GM19099 (cell line): ENCODE results near the gene KCND3.

Source experiments
- POLR2A ChIP-seq: IDR thresholded peaks from 3 replicates; pipeline ENCODE4 v1.6.1; 2011; ENCODE audit warnings: low read depth; ENCODE audit not compliant: insufficient read length; ENCODE audit errors: extremely low read depth

KCND3 gene

GRCh38 chr1:112000048-112000447 lies 10.6 kb upstream of the KCND3 start:
- TF ChIP-seq POLR2A = no peak

- no peak for TF ChIP-seq POLR2A
Measured at GRCh38 chr1:111998332-111998731, 8.9 kb upstream of the KCND3 start.

- no peak for TF ChIP-seq POLR2A
Measured at GRCh38 chr1:111992476-111992875, 3.0 kb upstream of the KCND3 start.

- TF ChIP-seq POLR2A = no peak
Measured at GRCh38 chr1:111990878-111991718, 1.6 kb upstream of the KCND3 start.

GRCh38 chr1:111990026-111990877 lies 784 bp upstream of the KCND3 start:
- TF ChIP-seq POLR2A = no peak

- no peak for TF ChIP-seq POLR2A
Measured at GRCh38 chr1:111988743-111989453, 570 bp downstream of the KCND3 start.

GRCh38 chr1:111988377-111988742 lies 1.1 kb downstream of the KCND3 start:
- no peak for TF ChIP-seq POLR2A

- no peak for TF ChIP-seq POLR2A
Measured at GRCh38 chr1:111987502-111987901, 2.0 kb downstream of the KCND3 start.

GRCh38 chr1:111983500-111983899 lies 6.0 kb downstream of the KCND3 start:
- no peak for TF ChIP-seq POLR2A

- no peak for TF ChIP-seq POLR2A
Measured at GRCh38 chr1:111982428-111982827, 7.0 kb downstream of the KCND3 start.

- no peak for TF ChIP-seq POLR2A
Measured at GRCh38 chr1:111981871-111982270, 7.6 kb downstream of the KCND3 start.

- TF ChIP-seq POLR2A = no peak
Measured at GRCh38 chr1:111981090-111981489, 8.4 kb downstream of the KCND3 start.

GRCh38 chr1:111980686-111981085 lies 8.8 kb downstream of the KCND3 start:
- TF ChIP-seq POLR2A = no peak

GRCh38 chr1:111978695-111979094 lies 10.8 kb downstream of the KCND3 start:
- no peak for TF ChIP-seq POLR2A

GRCh38 chr1:111977378-111977777 lies 12.1 kb downstream of the KCND3 start:
- TF ChIP-seq POLR2A = no peak
